ENCODE results near the gene DOCK10. TPM values are rescaled to one million over a fixed set of nuclear protein-coding genes. Genes with fewer than 3 reads are reported as not detected.

DOCK10 gene
- total RNA-seq, 1 donor from 2014 or later: 14.3 TPM

DNA sequence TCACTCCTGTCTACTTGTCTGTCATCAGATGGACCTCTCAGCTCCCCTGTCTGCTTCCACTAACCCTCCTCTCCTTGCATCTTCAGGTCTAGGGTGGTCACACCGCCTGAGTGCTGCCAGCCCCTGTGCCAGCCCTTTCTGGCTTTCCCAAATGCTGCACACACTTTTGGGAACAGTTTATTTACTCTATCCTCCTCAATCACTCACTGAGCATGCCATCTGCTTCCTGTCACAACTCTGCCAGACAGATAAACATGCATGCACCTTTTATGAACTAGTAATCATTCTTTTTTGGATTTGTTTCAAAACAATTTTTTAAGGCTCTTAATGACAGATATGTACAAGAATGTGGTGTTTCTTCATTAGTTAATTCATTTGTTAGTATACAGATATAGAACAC, 269.8 kb downstream of the DOCK10 start:
- Mint-ChIP-seq H3K36me3 (ENCODE audit: low read depth) (peaks cover 30% of the 10 kb centered on the region), H3K9me3 (ENCODE audit: low read depth) (no peaks in the 10 kb centered on the region), H3K27me3 (ENCODE audit: low read depth) (no peaks in the 10 kb centered on the region), H3K27ac (ENCODE audit: unreplicated experiment) (no peak overlapping the region), H3K4me1 (ENCODE audit: low read depth) (peaks cover 13% of the 10 kb centered on the region), H3K4me3 (ENCODE audit: unreplicated experiment) (no peak overlapping the region)
- DNase-seq (ENCODE audit: low spot score): no peak
- TF ChIP-seq, protein P1, sequence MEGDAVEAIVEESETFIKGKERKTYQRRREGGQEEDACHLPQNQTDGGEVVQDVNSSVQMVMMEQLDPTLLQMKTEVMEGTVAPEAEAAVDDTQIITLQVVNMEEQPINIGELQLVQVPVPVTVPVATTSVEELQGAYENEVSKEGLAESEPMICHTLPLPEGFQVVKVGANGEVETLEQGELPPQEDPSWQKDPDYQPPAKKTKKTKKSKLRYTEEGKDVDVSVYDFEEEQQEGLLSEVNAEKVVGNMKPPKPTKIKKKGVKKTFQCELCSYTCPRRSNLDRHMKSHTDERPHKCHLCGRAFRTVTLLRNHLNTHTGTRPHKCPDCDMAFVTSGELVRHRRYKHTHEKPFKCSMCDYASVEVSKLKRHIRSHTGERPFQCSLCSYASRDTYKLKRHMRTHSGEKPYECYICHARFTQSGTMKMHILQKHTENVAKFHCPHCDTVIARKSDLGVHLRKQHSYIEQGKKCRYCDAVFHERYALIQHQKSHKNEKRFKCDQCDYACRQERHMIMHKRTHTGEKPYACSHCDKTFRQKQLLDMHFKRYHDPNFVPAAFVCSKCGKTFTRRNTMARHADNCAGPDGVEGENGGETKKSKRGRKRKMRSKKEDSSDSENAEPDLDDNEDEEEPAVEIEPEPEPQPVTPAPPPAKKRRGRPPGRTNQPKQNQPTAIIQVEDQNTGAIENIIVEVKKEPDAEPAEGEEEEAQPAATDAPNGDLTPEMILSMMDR (IDR thresholded peaks at IDR 0.05): no peak

DNA sequence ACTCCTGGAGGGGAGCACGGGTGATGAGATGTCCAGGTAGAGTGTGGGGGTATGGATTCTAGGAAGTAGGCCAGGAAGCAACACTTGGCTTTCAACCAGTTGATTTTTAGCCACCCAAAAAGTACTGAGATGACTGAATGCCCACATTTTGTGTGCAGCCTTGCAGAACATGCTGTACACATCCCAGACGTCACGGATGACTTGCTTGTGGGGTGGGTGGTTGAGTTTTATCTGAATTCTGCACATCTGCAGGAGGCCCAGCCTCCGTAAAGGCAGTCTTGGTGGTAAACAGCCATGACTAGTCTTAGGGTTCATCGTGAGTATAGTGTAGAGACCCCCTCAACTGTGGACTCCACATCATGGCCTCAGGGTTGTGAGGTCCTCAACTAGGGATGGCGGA, 272.8 kb downstream of the DOCK10 start:
- no peaks in the 10 kb centered on the region for H3K9me3 Mint-ChIP-seq (ENCODE audit: low read depth)
- peaks cover 34% of the 10 kb centered on the region for H3K36me3 Mint-ChIP-seq (ENCODE audit: low read depth)
- H3K4me3 Mint-ChIP-seq (ENCODE audit: unreplicated experiment): no peak overlapping the region
- TF ChIP-seq, protein P1 (IDR thresholded peaks at IDR 0.05): no peak
- DNase-seq (ENCODE audit: low spot score): no peak
- no peaks in the 10 kb centered on the region for H3K27me3 Mint-ChIP-seq (ENCODE audit: low read depth)
- no peak overlapping the region for H3K27ac Mint-ChIP-seq (ENCODE audit: unreplicated experiment)
- H3K4me1 Mint-ChIP-seq (ENCODE audit: low read depth): peaks cover 12% of the 10 kb centered on the region

DNA sequence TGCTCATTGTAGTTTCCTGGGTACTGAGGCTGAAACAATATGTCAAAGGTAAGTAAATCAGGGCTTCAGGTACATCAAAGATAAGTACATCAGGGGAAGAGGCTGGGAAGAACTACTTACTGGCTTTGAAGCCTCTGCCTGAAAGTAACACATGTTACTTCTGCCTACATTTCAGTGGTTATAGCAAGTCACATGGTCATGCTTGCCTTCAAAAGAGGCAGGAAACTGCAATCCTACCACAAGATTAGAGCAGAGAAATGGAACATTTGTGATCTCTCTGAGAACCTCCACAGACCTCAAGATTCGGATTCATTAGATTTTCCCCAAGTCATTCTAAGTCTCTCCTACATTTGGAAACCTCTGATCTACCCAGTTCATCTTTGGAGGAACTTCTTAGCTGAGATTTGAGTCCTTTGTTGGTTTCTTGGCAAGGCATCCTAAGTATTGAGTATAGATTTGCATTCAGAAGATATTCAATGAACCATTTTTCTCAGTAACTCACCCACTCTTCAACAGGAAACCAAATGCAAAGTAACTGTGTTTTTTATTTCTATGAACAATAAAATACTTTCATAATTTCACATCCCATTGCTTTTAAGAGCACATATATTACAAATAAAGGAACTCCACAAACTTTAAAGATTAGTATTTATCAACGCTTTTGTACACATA, 277.6 kb downstream of the DOCK10 start:
- TF ChIP-seq, protein P1 (IDR thresholded peaks at IDR 0.05): no peak
- H3K9me3 Mint-ChIP-seq (ENCODE audit: low read depth): no peaks in the 10 kb centered on the region
- H3K27me3 Mint-ChIP-seq (ENCODE audit: low read depth): no peaks in the 10 kb centered on the region
- H3K4me1 Mint-ChIP-seq (ENCODE audit: low read depth): peaks cover 12% of the 10 kb centered on the region
- H3K36me3 Mint-ChIP-seq (ENCODE audit: low read depth): peaks cover 23% of the 10 kb centered on the region
- no peak overlapping the region for H3K4me3 Mint-ChIP-seq (ENCODE audit: unreplicated experiment)
- no peak for DNase-seq (ENCODE audit: low spot score)
- H3K27ac Mint-ChIP-seq (ENCODE audit: unreplicated experiment): no peak overlapping the region

DNA sequence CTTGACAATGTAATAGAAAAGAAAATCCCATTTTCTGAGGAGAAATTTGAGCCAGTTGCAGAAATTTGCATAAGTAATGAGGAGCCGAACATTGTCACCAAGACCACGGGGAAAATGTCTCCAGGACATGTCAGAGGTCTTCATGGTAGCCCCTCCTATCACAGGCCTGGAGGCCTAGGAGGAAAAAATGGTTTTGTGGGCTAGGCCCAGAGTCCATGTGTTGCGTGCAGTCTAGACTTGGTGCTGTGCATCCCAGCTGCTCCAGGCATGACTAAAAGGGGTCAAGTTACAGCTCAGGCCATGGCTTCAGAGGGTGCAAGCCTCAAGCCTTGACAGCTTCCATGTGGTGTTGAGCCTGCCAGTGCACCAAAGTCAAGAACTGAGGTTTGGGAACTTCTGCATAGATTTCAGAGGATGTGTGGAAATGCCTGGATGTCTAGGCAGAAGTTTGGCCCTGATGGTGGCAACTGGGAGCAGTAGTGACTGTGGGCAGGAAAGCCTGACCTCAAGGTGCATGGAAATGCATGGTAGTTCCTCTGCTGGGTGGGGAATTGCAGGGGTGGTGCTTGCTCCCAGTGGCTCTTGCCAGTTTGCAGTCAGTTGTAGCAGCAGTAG, 284.2 kb downstream of the DOCK10 start:
- no peak for DNase-seq (ENCODE audit: low spot score)
- Mint-ChIP-seq H3K36me3 (ENCODE audit: low read depth) (peaks cover 20% of the 10 kb centered on the region), H3K4me1 (ENCODE audit: low read depth) (peaks cover 19% of the 10 kb centered on the region), H3K4me3 (ENCODE audit: unreplicated experiment) (no peak overlapping the region), H3K27ac (ENCODE audit: unreplicated experiment) (no peak overlapping the region), H3K27me3 (ENCODE audit: low read depth) (no peaks in the 10 kb centered on the region), H3K9me3 (ENCODE audit: low read depth) (peaks cover 21% of the 10 kb centered on the region)
- TF ChIP-seq, protein P1 (IDR thresholded peaks at IDR 0.05): no peak

DNA sequence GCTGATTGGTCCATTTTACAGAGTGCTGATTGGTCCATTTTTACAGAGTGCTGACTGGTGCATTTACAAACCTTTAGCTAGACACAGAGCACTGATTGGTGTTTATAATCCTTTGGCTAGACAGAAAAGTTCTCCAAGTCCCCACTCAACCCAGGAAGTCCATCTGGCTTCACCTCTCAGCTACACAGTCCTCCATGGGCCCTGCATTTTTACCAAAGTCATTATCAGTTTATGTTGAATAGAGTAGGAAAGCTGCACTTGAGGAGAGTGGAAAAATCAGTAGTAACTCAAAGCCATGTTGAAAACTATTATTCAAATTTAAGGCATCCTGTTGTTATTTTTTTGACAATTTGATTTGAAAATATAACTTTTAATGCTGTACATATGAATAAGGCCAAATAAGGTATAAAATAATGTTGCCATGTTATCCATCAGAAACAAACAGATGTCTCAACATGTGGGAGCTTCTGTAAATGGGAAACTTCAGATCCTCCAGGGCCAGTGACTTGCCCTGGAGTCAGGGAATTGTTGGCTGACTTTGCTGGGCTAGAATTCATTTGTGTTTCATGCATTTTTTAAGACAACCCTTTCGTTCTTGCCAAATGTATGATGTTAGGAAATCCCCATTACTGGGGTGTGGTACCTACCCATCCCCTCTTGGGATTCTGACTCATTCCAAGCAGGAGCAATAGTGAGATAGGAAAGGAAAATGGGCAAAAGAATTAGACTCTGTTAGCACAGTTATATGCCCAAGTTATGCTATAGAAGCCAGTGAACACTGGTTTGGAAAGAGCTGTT, 288.3 kb downstream of the DOCK10 start:
- Mint-ChIP-seq H3K9me3 (ENCODE audit: low read depth) (peaks cover 20% of the 10 kb centered on the region), H3K27me3 (ENCODE audit: low read depth) (no peaks in the 10 kb centered on the region), H3K4me3 (ENCODE audit: unreplicated experiment) (no peak overlapping the region), H3K27ac (ENCODE audit: unreplicated experiment) (peak overlapping the region; percentile 72), H3K4me1 (ENCODE audit: low read depth) (peaks cover 21% of the 10 kb centered on the region), H3K36me3 (ENCODE audit: low read depth) (peaks cover 16% of the 10 kb centered on the region)
- TF ChIP-seq, protein P1 (IDR thresholded peaks at IDR 0.05): no peak
- DNase-seq (ENCODE audit: low spot score): no peak
